HCT116 (cell line): ENCODE measurements around the gene CLK3. TPM values are rescaled to one million over a fixed set of nuclear protein-coding genes. Genes with fewer than 3 reads are reported as not detected.

Experiments used
- ATAC-seq: fragments of 200-7000 bp; cut with Tn5 transposase; 2 replicates; pipeline ENCODE4 v1.9.1; 2020; ENCODE audit warnings: mild to moderate bottlenecking, moderate library complexity
- BruUV-seq: library from RNA; stranded (reverse); fragments of 400-500 nt; replicated peaks from 2 replicates; lab custom pipeline; 2021; lab: Mats Ljungman, UMichigan
- CTCF ChIA-PET: fragments of 300-600 bp; sonication (Branson Sonifier 250); formaldehyde crosslinking; loops from one replicate; lab custom pipeline; 2021; ENCODE audit warnings: antibody characterized with exemption; lab: Charles Lee
- POLR2A ChIA-PET: fragments of 300-600, 350-600 bp; sonication (Branson Sonifier 250); formaldehyde crosslinking; loops from one replicate; lab custom pipeline; 2021; ENCODE audit warnings: antibody characterized with exemption; lab: Charles Lee
- RAD21 ChIA-PET, 2 experiments: fragments of 300-600 bp; sonication (Branson Sonifier 250); formaldehyde crosslinking; loops; one replicate each; lab custom pipeline; 2023; ENCODE audit warnings: low total read pairs in 2 of 2; ENCODE audit not compliant: uncharacterized antibody in 2 of 2, unreplicated experiment in 2 of 2, low non-redundant PET in 1 of 2; lab: Charles Lee
- DNase-seq: peaks from one replicate; pipeline ENCODE4 v3.0.0-alpha.2; 2010; ENCODE audit warnings: low read depth, low spot score
- H2AFZ ChIP-seq: fragments of 200-600 bp; shearing (Covaris generic), sonication (generic); 2 replicates; pipeline ENCODE4 v1.6.1; 2017; ENCODE audit warnings: low read depth, mixed run types, mixed read lengths, antibody characterized with exemption, low read length; ENCODE audit not compliant: poor library complexity, severe bottlenecking
- H3K27ac ChIP-seq: 2 replicates; pipeline ENCODE4 v1.5.1; 2012; ENCODE audit warnings: low read depth, low read length
- H3K27me3 ChIP-seq: fragments of 200-600 bp; sonication (generic); 2 replicates; pipeline ENCODE4 v1.6.1; 2016; ENCODE audit warnings: mixed run types, low read length, mixed read lengths; ENCODE audit not compliant: insufficient read depth
- H3K36me3 ChIP-seq, 2 experiments: fragments of 200-500 bp in 1 of 2; fragments of 200-600 bp in 1 of 2; sonication (Bioruptor generic) in 1 of 2; sonication (generic) in 1 of 2; 2 replicates each; pipeline versions ENCODE4 v1.5.1 to v1.6.1; 2014 to 2016; ENCODE audit warnings: low read length in 2 of 2, inconsistent platforms in 1 of 2, mixed read lengths in 1 of 2, mixed run types in 1 of 2; ENCODE audit not compliant: insufficient read depth in 2 of 2, control insufficient read depth in 1 of 2
- H3K4me1 ChIP-seq, 2 experiments: fragments of 200-600 bp in 1 of 2; sonication (generic) in 1 of 2; 2 replicates each; pipeline versions ENCODE4 v1.5.1 to v1.6.1; 2012 to 2017; ENCODE audit warnings: low read length in 2 of 2, inconsistent platforms in 1 of 2, mild to moderate bottlenecking in 1 of 2, mixed read lengths in 1 of 2, mixed run types in 1 of 2, moderate library complexity in 1 of 2; ENCODE audit not compliant: insufficient read depth in 2 of 2, control insufficient read depth in 1 of 2
- H3K4me2 ChIP-seq: fragments of 200-600 bp; sonication (generic); 2 replicates; pipeline ENCODE4 v1.6.1; 2017; ENCODE audit warnings: mixed run types, low read length, mixed read lengths
- H3K4me3 ChIP-seq, 2 experiments: fragments of 200-600 bp in 1 of 2; sonication (generic) in 1 of 2; replicated peaks in 1 of 2; 2 replicates each; pipeline ENCODE4 v1.5.1; 2011 to 2016; ENCODE audit warnings: low read length in 2 of 2, control low read depth in 1 of 2, low read depth in 1 of 2, mild to moderate bottlenecking in 1 of 2, mixed read lengths in 1 of 2, mixed run types in 1 of 2
- H3K79me2 ChIP-seq: fragments of 200-600 bp; sonication (generic); 2 replicates; pipeline ENCODE4 v1.6.1; 2017; ENCODE audit warnings: mild to moderate bottlenecking, mixed run types, low read length, moderate library complexity, mixed read lengths; ENCODE audit not compliant: insufficient read depth
- H3K9ac ChIP-seq: fragments of 200-600 bp; sonication (generic); 2 replicates; pipeline ENCODE4 v1.6.1; 2016; ENCODE audit warnings: low read length, mixed read lengths
- H3K9me2 ChIP-seq: fragments of 200-600 bp; sonication (generic), shearing (Covaris generic); 2 replicates; pipeline ENCODE4 v1.6.1; 2017; ENCODE audit warnings: mixed run types, mild to moderate bottlenecking, moderate library complexity; ENCODE audit not compliant: insufficient read depth
- H3K9me3 ChIP-seq, 2 experiments: fragments of 200-500 bp in 1 of 2; fragments of 200-600 bp in 1 of 2; sonication (Bioruptor generic) in 1 of 2; sonication (generic) in 1 of 2; 2 replicates each; pipeline ENCODE4 v1.6.1; 2014 to 2017; ENCODE audit warnings: low read length in 2 of 2, mixed read lengths in 2 of 2, inconsistent platforms in 1 of 2, low read depth in 1 of 2, mild to moderate bottlenecking in 1 of 2, mixed run types in 1 of 2, moderate library complexity in 1 of 2; ENCODE audit not compliant: control insufficient read depth in 1 of 2, insufficient read depth in 1 of 2
- H4K20me1 ChIP-seq: fragments of 200-600 bp; sonication (generic), shearing (Covaris generic); 2 replicates; pipeline ENCODE4 v1.6.1; 2017; ENCODE audit warnings: mixed run types, mild to moderate bottlenecking, moderate library complexity; ENCODE audit not compliant: insufficient read depth
- CTCF ChIP-seq, 3 experiments: fragments of 200-600 bp in 1 of 3; sonication (generic) in 1 of 3; IDR thresholded peaks in 2 of 3; conservative IDR thresholded peaks in 1 of 3; 2 replicates each; pipeline ENCODE4 v1.5.1; 2012 to 2017; ENCODE audit warnings: low read depth in 2 of 3, low read length in 2 of 3, antibody characterized with exemption in 1 of 3, borderline replicate concordance in 1 of 3, control low read depth in 1 of 3, mild to moderate bottlenecking in 1 of 3, mixed read lengths in 1 of 3, mixed run types in 1 of 3, moderate library complexity in 1 of 3; ENCODE audit not compliant: insufficient read depth in 1 of 3
- EGR1 ChIP-seq: IDR thresholded peaks from 2 replicates; pipeline ENCODE4 v1.6.1; 2012; ENCODE audit warnings: low read depth
- ELF1 ChIP-seq: IDR thresholded peaks from 2 replicates; pipeline ENCODE4 v1.6.1; 2012; ENCODE audit warnings: low read depth, borderline replicate concordance
- EZH2phosphoT487 ChIP-seq: fragments of 200-600 bp; IDR thresholded peaks from 2 replicates; pipeline ENCODE4 v1.6.1; 2018; ENCODE audit warnings: antibody characterized with exemption, borderline replicate concordance
- SP1 ChIP-seq: IDR thresholded peaks from 2 replicates; pipeline ENCODE4 v1.6.1; 2012; ENCODE audit warnings: low read depth
- YY1 ChIP-seq: IDR thresholded peaks from 2 replicates; pipeline ENCODE4 v1.6.1; 2011; ENCODE audit warnings: low read length, low read depth, moderate library complexity, mild to moderate bottlenecking; ENCODE audit not compliant: insufficient replicate concordance; ENCODE audit errors: extremely low read depth
- ZNF274 ChIP-seq: fragments of 200-500 bp; sonication (Bioruptor generic); IDR thresholded peaks from 2 replicates; pipeline ENCODE4 v1.6.1; 2014; ENCODE audit warnings: mild to moderate bottlenecking, low read depth, low read length, inconsistent platforms
- intact Hi-C: fragments of 100-400 bp; cut with micrococcal nuclease; formaldehyde crosslinking; loops from 2 replicates; pipeline ENCODE4 v1.10.0; 2022
- total RNA-seq: library from RNA; stranded (reverse); gene quantifications from one replicate; pipeline ENCODE4 v1.2.1, GENCODE V29; 2021; ENCODE audit not compliant: unreplicated experiment
- TF ChIP-seq, protein P1 (sequence below): IDR thresholded peaks from 2 replicates; pipeline ENCODE4 v1.6.1; 2012; ENCODE audit warnings: low read depth
- TF ChIP-seq, protein P2 (sequence below): IDR thresholded peaks from 2 replicates; pipeline ENCODE4 v1.6.1; 2012

The CLK3 gene
- total RNA-seq, 1 experiment from 2014 or later = 79.3 TPM

DNA sequence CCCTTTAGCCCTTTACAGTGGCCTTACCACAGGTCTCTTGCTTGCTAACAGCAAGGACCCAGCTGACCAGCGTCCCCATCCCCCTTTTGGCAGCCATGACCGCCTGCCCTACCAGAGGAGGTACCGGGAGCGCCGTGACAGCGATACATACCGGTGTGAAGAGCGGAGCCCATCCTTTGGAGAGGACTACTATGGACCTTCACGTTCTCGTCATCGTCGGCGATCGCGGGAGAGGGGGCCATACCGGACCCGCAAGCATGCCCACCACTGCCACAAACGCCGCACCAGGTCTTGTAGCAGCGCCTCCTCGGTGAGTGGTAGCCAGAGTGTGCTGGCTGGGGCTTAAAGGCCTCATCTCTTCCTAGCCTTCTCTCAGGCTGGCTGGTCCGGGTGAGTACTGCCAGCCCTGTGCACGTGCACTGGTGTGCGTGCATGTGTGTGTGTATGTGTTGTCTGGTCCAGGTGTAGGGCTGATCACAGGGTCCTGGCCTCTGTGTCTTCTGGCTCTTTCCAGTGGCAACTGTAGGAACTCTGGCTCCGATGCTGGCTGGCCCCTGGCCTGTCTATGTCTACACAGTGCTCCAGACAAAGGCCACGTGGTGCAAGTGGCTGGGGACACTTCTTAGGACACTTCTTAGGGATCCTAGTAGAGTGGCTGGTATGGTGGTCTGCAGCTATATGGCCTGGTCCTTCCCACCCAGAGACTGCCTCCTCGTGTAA lies 4.4 kb downstream of the CLK3 start:
- Histone ChIP-seq H3K4me2 (no peak overlapping the region), H3K9ac (no peak overlapping the region), H2AFZ (no peak overlapping the region), H3K36me3 (peaks cover 29 to 56% of the 10 kb centered on the region in 2 experiments), H3K9me2 (no peaks in the 10 kb centered on the region), H3K4me3 (no peak overlapping the region), H3K9me3 (no peaks in the 10 kb centered on the region), H3K27me3 (no peaks in the 10 kb centered on the region), H3K27ac (no peak overlapping the region; the same call in 1 of the 2 replicates), H3K79me2 (peaks cover 82% of the 10 kb centered on the region), H4K20me1 (peaks cover 6% of the 10 kb centered on the region; the same call in 1 of the 2 replicates), H3K4me1 (peaks cover 5 to 24% of the 10 kb centered on the region in 2 experiments; a peak in 3 of 4 replicates)
- ATAC-seq (no peak), DNase-seq (no peak)
- BruUV-seq = no TSS peak
- no peak for TF ChIP-seq EZH2phosphoT487
- no peak for TF ChIP-seq SP1
- CTCF ChIA-PET = interaction anchor here (2.0 kb wide), 1 partner anchor 246 kb away, joined by 16 read pairs; no protein-coding TSS in a partner anchor
- intact Hi-C loops = no loop called here
- POLR2A ChIA-PET = no interaction called here
- RAD21 ChIA-PET = no interaction called here

- POLR2A ChIA-PET = no interaction called here
- TF ChIP-seq ELF1 = no peak
- TF ChIP-seq, protein P1, sequence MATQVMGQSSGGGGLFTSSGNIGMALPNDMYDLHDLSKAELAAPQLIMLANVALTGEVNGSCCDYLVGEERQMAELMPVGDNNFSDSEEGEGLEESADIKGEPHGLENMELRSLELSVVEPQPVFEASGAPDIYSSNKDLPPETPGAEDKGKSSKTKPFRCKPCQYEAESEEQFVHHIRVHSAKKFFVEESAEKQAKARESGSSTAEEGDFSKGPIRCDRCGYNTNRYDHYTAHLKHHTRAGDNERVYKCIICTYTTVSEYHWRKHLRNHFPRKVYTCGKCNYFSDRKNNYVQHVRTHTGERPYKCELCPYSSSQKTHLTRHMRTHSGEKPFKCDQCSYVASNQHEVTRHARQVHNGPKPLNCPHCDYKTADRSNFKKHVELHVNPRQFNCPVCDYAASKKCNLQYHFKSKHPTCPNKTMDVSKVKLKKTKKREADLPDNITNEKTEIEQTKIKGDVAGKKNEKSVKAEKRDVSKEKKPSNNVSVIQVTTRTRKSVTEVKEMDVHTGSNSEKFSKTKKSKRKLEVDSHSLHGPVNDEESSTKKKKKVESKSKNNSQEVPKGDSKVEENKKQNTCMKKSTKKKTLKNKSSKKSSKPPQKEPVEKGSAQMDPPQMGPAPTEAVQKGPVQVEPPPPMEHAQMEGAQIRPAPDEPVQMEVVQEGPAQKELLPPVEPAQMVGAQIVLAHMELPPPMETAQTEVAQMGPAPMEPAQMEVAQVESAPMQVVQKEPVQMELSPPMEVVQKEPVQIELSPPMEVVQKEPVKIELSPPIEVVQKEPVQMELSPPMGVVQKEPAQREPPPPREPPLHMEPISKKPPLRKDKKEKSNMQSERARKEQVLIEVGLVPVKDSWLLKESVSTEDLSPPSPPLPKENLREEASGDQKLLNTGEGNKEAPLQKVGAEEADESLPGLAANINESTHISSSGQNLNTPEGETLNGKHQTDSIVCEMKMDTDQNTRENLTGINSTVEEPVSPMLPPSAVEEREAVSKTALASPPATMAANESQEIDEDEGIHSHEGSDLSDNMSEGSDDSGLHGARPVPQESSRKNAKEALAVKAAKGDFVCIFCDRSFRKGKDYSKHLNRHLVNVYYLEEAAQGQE = no peak
- no peak for TF ChIP-seq EGR1
- TF ChIP-seq CTCF (IDR thresholded peaks at IDR 0.05 in 2 of 3, conservative IDR thresholded peaks at IDR 0.05 in 1 of 3; ENCODE audit: borderline replicate concordance in 1 of 3, insufficient read depth in 1 of 3, low read depth in 2 of 3, low read length in 2 of 3) = peak in 2 of 3 experiments; percentile 99; a peak in 4 of 6 replicates
- peak; percentile 69 for TF ChIP-seq YY1
- no peak for TF ChIP-seq ZNF274
- TF ChIP-seq, protein P2, sequence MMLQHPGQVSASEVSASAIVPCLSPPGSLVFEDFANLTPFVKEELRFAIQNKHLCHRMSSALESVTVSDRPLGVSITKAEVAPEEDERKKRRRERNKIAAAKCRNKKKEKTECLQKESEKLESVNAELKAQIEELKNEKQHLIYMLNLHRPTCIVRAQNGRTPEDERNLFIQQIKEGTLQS = no peak
These were observed 5.3 kb downstream of the CLK3 start for GRCh38 chr15:74620636-74621545.

More at GRCh38 chr15:74620636-74621545, 5.3 kb downstream of the CLK3 start:
- no peaks in the 10 kb centered on the region for H3K9me3 ChIP-seq
- H3K79me2 ChIP-seq = peaks cover 79% of the 10 kb centered on the region
- H3K9ac ChIP-seq = no peak overlapping the region
- peaks cover 6% of the 10 kb centered on the region; the same call in 1 of the 2 replicates for H4K20me1 ChIP-seq
- H3K27me3 ChIP-seq = no peaks in the 10 kb centered on the region
- H2AFZ ChIP-seq = no peak overlapping the region
- RAD21 ChIA-PET = interaction anchor here in 1 of 2 experiments (1.0 to 1.3 kb wide), 2 partner anchors 11 to 148 kb away, joined by 3 to 4 read pairs; no protein-coding TSS in a partner anchor
- no TSS peak for BruUV-seq
- no peak overlapping the region for H3K4me3 ChIP-seq
- DNase-seq = peak; percentile 77
- ATAC-seq = peak; percentile 90
- no peak overlapping the region; the same call in 1 of the 2 replicates for H3K27ac ChIP-seq
- intact Hi-C loops = loop anchor here (1.0 kb wide), 1 partner anchor 248 kb away; no protein-coding TSS in a partner anchor
- no peaks in the 10 kb centered on the region for H3K9me2 ChIP-seq
- peaks cover 5 to 22% of the 10 kb centered on the region in 2 experiments; a peak in 3 of 4 replicates for H3K4me1 ChIP-seq
- no peak overlapping the region for H3K4me2 ChIP-seq
- H3K36me3 ChIP-seq = peaks cover 37 to 64% of the 10 kb centered on the region in 2 experiments
- CTCF ChIA-PET = interaction anchor here (0.6 to 2.4 kb wide), 18 partner anchors 10 to 747 kb away, joined by 3 to 33 read pairs (median 4); partner anchors contain the start of genes ARID3B and MAN2C1
